Stimulated activated CD4-positive, alpha-beta T cell treated with anti-CD3 and anti-CD28 coated beads, Interleukin-15, amount 100 ng/mL, for 24 hours (primary cell): ENCODE results near the gene VSIG4.
"Not testable (repeated sequence)": the region's sequence is repeated elsewhere in the genome, so short reads cannot be mapped to it uniquely, and the experiment has no call there.

Source experiments
- DNase-seq: peaks from one replicate; pipeline ENCODE4 v3.0.0-alpha.2; 2020

The VSIG4 gene

GRCh38 chrX:65975161-65975751 lies 64.6 kb downstream of the VSIG4 start:
- DNase-seq = not testable (repeated sequence)
